Measurements from ENCODE around the gene SETBP1. TPM values are rescaled to one million over a fixed set of nuclear protein-coding genes. Genes with fewer than 3 reads are reported as not detected.

The SETBP1 gene
- total and polyA plus RNA-seq, 2 of the 4 experiments (the other 2 are of a cell fraction) = 0.19 to 0.36 TPM

DNA sequence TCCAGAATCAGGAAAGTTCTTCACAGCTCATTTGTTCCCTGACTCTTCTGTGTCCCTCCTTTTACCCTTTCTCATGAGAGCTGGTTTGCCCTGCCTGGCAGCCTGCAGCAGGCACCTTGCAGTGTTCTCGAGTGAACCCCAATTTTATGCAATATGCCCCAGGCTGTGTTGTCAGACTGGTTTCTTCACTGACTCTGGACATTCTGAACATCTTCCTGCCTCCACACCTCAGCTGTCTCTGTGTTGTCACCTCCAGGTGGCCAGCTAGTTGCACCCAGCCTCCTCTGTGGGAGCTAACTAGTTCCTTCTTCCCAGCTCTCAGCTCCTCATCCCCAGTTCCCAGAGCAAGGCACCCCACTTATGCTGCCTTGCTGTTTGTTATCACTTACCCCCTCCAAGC is 5.5 kb downstream of the SETBP1 start:
- no peak overlapping the region for H2BK120ac ChIP-seq (ENCODE audit: low read depth, low read length)
- H4K5ac ChIP-seq (ENCODE audit: low read depth, low read length) = no peak overlapping the region
- peaks cover 15% of the 10 kb centered on the region for H3K27me3 ChIP-seq (ENCODE audit: control insufficient read depth, insufficient read depth, low read length)
- DNase-seq (no peak), ATAC-seq (ENCODE audit: low read depth) (no peak)
- TF ChIP-seq RFX5 (IDR thresholded peaks at IDR 0.05; ENCODE audit: low read depth, low read length) (no peak), NFE2L2 (IDR thresholded peaks at IDR 0.05; ENCODE audit: low read depth, low read length) (no peak), MXI1 (IDR thresholded peaks at IDR 0.05; ENCODE audit: borderline replicate concordance, low read depth, low read length) (no peak), MAZ (IDR thresholded peaks at IDR 0.05; ENCODE audit: borderline replicate concordance, low read depth, low read length) (no peak), SMC3 (IDR thresholded peaks at IDR 0.05; ENCODE audit: low read depth, low read length) (no peak), RCOR1 (IDR thresholded peaks at IDR 0.05; ENCODE audit: insufficient replicate concordance, low read length) (no peak), POLR2A (IDR thresholded peaks at IDR 0.05; ENCODE audit: low read depth, low read length) (no peak), CHD1 (IDR thresholded peaks at IDR 0.05; ENCODE audit: low read depth, low read length) (no peak), MAFK (IDR thresholded peaks at IDR 0.05; ENCODE audit: low read depth, low read length) (no peak), FOS (IDR thresholded peaks at IDR 0.05; ENCODE audit: low read depth, low read length) (no peak), BHLHE40 (IDR thresholded peaks at IDR 0.05; ENCODE audit: low read depth, low read length) (no peak), CEBPB (IDR thresholded peaks at IDR 0.05; ENCODE audit: low read depth, low read length) (no peak), RAD21 (IDR thresholded peaks at IDR 0.05; ENCODE audit: low read length) (no peak)
- TF ChIP-seq, protein P1, sequence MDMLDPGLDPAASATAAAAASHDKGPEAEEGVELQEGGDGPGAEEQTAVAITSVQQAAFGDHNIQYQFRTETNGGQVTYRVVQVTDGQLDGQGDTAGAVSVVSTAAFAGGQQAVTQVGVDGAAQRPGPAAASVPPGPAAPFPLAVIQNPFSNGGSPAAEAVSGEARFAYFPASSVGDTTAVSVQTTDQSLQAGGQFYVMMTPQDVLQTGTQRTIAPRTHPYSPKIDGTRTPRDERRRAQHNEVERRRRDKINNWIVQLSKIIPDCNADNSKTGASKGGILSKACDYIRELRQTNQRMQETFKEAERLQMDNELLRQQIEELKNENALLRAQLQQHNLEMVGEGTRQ (IDR thresholded peaks at IDR 0.05; ENCODE audit: low read depth, low read length) = no peak
- no peak overlapping the region for H4K8ac ChIP-seq (ENCODE audit: low read depth in 2 of 2, low read length in 2 of 2)
- 67% methylated on average over 1 of the region's 1 CpG; no CpG with 5 or more reads in 1 of the 2 experiments for WGBS, 2 experiments (ENCODE audit: extremely low coverage in 2 of 2, insufficient read length in 1 of 2)
- CTCF ChIA-PET = no interaction called here
- no peak overlapping the region for H3K9ac ChIP-seq (ENCODE audit: low read depth, low read length)
- peaks cover 3% of the 10 kb centered on the region; the same call in 1 of the 2 replicates for H3K4me1 ChIP-seq (ENCODE audit: control insufficient read depth, insufficient read depth, low read length)
- no peak overlapping the region for H2AK5ac ChIP-seq (ENCODE audit: low read depth, low read length)
- H3K36me3 ChIP-seq (ENCODE audit: control insufficient read depth, insufficient read depth, low read length) = no peaks in the 10 kb centered on the region
- no peak overlapping the region for H3K27ac ChIP-seq (ENCODE audit: insufficient read depth, low read length)
- H4K20me1 ChIP-seq (ENCODE audit: insufficient read depth, low read length) = no peaks in the 10 kb centered on the region
- intact Hi-C loops (cut with micrococcal nuclease) (no loop called here), dilution Hi-C loops (cut with HindIII; ENCODE audit: low sequenced_read_pairs, unreplicated experiment) (no loop called here), in situ Hi-C loops (cut with MboI; ENCODE audit: low sequenced_read_pairs) (no loop called here)
- BruUV-seq (replicated peaks) = no TSS peak
- no peak overlapping the region for H3K56ac ChIP-seq (ENCODE audit: extremely low read depth, insufficient read depth, low read length)
- H3K4me3 ChIP-seq (ENCODE audit: insufficient read depth, low read depth, low read length) = no peak overlapping the region
- no peak overlapping the region for H3K14ac ChIP-seq (replicated peaks; ENCODE audit: low read depth, low read length)
- H3K18ac ChIP-seq (ENCODE audit: low read depth, low read length) = no peak overlapping the region
- no peak overlapping the region for H2AFZ ChIP-seq (replicated peaks; ENCODE audit: low read length, poor library complexity)
- no peak overlapping the region for H3K4me2 ChIP-seq (ENCODE audit: low read depth, low read length)
- POLR2A ChIA-PET (ENCODE audit: unreplicated experiment) = no interaction called here
- no peak overlapping the region for H2BK20ac ChIP-seq (ENCODE audit: low read depth, low read length)
- no peaks in the 10 kb centered on the region for H3K9me1 ChIP-seq (ENCODE audit: insufficient read depth, low read length)
- no peak overlapping the region for H2AK9ac ChIP-seq (replicated peaks; ENCODE audit: low read depth, low read length, poor library complexity)
- no peak overlapping the region for H3K23ac ChIP-seq (ENCODE audit: low read depth, low read length)
- H3K9me3 ChIP-seq (ENCODE audit: control insufficient read depth, insufficient read depth, low read length) = no peaks in the 10 kb centered on the region
- H3K79me1 ChIP-seq (ENCODE audit: low read depth in 1 of 2, low read length in 2 of 2) = no peaks in the 10 kb centered on the region
- no peak overlapping the region for H2BK15ac ChIP-seq (ENCODE audit: low read depth, low read length)
- H3K4ac ChIP-seq (ENCODE audit: low read depth, low read length) = no peak overlapping the region
- H4K91ac ChIP-seq (ENCODE audit: insufficient read depth, low read depth, low read length) = no peak overlapping the region
- no peak overlapping the region for H2BK5ac ChIP-seq (ENCODE audit: low read depth, low read length, poor library complexity, severe bottlenecking)

Measured in IMR-90 (cell line).